Measurements from ENCODE around the gene CAMKMT.

The CAMKMT gene

DNA sequence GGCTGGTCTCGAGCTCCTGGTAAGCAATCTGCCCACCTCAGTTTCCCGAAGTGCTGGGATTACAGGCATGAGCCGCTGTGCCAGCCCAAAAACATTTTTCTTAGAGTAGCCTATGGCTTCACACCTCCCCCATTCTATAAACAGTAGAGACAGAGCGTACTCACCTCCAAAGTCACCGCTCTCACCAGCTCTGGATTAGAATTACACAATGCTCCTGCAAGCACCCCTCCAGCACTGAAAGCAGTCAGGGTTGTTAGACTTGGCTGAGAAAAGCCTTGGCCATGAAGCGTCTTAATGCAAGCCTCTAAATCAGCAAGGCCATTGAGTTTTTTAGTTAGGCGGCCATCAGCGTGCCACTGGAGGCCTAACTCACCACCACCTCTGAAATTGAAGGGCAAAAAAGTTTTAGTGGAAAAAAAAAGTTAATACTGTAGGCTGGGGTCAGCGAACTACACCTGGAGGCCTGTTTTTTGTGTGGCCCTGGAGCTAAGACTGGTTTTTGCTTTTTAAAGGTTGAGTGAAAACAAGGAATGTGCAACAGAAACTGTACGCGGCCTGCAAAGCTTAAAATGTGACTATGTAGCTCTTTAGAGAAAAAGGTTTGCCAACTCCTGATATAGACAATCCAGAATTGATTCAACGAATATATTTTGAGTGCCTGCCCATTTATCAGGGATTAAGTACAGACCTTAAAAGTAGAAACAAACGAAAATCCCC lies 35.0 kb upstream of the CAMKMT start:
- FAIRE-seq (no peak), DNase-seq (ENCODE audit: insufficient read length, low spot score) (no peak)
- TF ChIP-seq, protein P1, sequence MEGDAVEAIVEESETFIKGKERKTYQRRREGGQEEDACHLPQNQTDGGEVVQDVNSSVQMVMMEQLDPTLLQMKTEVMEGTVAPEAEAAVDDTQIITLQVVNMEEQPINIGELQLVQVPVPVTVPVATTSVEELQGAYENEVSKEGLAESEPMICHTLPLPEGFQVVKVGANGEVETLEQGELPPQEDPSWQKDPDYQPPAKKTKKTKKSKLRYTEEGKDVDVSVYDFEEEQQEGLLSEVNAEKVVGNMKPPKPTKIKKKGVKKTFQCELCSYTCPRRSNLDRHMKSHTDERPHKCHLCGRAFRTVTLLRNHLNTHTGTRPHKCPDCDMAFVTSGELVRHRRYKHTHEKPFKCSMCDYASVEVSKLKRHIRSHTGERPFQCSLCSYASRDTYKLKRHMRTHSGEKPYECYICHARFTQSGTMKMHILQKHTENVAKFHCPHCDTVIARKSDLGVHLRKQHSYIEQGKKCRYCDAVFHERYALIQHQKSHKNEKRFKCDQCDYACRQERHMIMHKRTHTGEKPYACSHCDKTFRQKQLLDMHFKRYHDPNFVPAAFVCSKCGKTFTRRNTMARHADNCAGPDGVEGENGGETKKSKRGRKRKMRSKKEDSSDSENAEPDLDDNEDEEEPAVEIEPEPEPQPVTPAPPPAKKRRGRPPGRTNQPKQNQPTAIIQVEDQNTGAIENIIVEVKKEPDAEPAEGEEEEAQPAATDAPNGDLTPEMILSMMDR (IDR thresholded peaks at IDR 0.05; ENCODE audit: insufficient read depth, missing control alignments): no peak

GRCh38 chr2:44328750-44329149 lies 33.0 kb upstream of the CAMKMT start:
- DNase-seq (ENCODE audit: insufficient read length, low spot score): no peak
- no peak for FAIRE-seq
- TF ChIP-seq, protein P1 (IDR thresholded peaks at IDR 0.05; ENCODE audit: insufficient read depth, missing control alignments): no peak

DNA sequence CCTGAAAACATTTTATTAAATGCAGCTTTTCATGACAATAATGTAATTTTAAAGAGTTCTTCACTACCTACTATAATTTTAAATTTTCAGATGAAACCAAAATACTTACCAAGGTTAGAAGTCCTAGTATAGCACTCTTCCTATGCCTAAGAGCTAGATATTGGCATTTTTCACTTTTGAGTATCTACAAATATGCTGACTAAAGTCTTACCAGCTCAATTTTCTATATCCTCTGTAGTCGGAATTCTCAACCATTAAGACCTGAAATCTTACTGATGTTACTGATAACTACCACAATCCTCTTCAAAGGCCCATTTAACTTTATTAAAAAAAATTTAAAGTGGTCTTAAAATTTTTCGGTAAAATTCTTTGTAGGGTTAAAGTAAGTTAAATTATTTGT lies 32.4 kb upstream of the CAMKMT start:
- FAIRE-seq (no peak), DNase-seq (ENCODE audit: insufficient read length, low spot score) (no peak)
- TF ChIP-seq, protein P1 (IDR thresholded peaks at IDR 0.05; ENCODE audit: insufficient read depth, missing control alignments): no peak

GRCh38 chr2:44330801-44331200 lies 30.9 kb upstream of the CAMKMT start:
- DNase-seq (ENCODE audit: insufficient read length, low spot score): no peak
- TF ChIP-seq, protein P1 (IDR thresholded peaks at IDR 0.05; ENCODE audit: insufficient read depth, missing control alignments): no peak
- FAIRE-seq: no peak

- no peak for DNase-seq (ENCODE audit: insufficient read length, low spot score)
- TF ChIP-seq, protein P1 (IDR thresholded peaks at IDR 0.05; ENCODE audit: insufficient read depth, missing control alignments): no peak
- no peak for FAIRE-seq
Observed at GRCh38 chr2:44333994-44334393, 27.8 kb upstream of the CAMKMT start.

DNA sequence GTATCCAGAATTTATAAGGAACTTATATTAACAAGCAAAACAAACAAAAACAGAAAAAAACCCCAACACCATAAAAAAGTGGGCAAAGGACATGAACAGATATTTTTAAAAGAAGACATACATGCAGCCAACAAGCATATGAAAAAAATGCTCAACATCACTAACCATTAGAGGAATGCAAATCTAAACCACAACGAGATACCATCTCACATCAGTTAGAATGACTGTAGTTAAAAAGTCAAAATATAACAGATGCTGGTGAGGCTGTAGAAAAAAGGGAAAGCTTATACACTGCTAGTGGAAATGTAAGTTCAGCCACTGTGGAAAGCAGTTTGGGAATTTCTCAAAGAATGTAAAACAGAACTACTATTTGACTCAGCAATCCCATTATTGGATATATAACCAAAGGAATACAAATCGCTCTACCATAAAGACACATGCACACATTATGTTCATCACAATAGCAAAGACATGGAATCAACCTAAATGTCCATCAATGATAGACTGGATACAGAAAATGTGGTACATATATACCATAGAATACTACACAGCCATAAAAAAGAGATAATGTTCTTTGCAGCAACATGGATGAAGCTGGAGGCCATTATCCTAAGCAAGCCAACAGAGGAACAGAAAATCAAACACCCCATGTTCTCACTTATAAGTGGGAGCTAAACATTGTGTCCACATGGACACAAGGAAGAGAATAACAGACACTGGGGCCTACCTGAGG lies 25.8 kb upstream of the CAMKMT start:
- FAIRE-seq (no peak), DNase-seq (ENCODE audit: insufficient read length, low spot score) (no peak)
- TF ChIP-seq, protein P1 (IDR thresholded peaks at IDR 0.05; ENCODE audit: insufficient read depth, missing control alignments): no peak

DNA sequence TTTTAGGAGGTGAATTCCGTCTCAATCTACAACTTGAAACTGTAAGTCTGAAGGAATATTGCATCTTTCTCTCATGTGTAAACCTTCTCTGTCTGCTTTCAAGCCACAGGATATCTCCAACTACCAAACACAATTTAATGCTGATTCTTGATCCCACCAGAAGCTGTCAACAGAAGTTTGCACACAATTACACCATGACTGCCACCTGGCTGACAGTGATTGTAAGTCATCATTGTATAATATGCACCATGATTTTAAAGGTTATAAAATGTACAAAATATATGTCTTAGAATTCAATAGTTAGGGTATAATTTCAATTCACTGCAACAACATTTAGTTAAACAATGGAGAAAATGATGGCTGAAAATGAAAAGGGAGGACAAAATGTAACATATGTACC lies 18.9 kb upstream of the CAMKMT start:
- no peak for FAIRE-seq

More for the DNA sequence above, 18.9 kb upstream of the CAMKMT start:
- TF ChIP-seq, protein P1 (IDR thresholded peaks at IDR 0.05; ENCODE audit: insufficient read depth, missing control alignments): peak; percentile 48
- DNase-seq (ENCODE audit: insufficient read length, low spot score): no peak

All from D721Med (cell line).